GM19099 (cell line): Measurements from ENCODE around the gene SRCAP.
A peak's percentile ranks its signal among the peaks of the same experiment; 100 is the strongest.

Experiments used
- POLR2A ChIP-seq: IDR thresholded peaks from 3 replicates; pipeline ENCODE4 v1.6.1; 2011; ENCODE audit warnings: low read depth; ENCODE audit not compliant: insufficient read length; ENCODE audit errors: extremely low read depth

Gene SRCAP

DNA sequence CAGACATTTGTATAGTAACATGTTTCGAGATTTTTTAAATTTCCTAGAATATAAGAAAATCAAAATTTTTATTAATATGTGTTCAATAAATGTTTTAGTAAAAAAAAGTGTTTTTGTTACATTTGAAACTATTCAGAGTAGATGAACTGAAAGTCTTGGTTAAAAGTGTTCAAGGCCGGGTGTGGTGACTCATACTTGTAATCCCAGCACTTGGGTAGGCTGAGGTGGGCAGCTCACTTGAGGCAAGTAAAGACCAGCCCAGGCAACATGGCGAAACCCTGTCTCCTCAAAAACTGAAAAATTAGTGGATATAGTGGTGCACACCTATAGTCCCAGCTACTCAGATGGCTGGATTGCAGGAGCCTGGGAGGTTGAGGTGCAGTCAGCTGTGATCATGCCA lies 32.4 kb downstream of the SRCAP start:
- TF ChIP-seq POLR2A, result no peak

DNA sequence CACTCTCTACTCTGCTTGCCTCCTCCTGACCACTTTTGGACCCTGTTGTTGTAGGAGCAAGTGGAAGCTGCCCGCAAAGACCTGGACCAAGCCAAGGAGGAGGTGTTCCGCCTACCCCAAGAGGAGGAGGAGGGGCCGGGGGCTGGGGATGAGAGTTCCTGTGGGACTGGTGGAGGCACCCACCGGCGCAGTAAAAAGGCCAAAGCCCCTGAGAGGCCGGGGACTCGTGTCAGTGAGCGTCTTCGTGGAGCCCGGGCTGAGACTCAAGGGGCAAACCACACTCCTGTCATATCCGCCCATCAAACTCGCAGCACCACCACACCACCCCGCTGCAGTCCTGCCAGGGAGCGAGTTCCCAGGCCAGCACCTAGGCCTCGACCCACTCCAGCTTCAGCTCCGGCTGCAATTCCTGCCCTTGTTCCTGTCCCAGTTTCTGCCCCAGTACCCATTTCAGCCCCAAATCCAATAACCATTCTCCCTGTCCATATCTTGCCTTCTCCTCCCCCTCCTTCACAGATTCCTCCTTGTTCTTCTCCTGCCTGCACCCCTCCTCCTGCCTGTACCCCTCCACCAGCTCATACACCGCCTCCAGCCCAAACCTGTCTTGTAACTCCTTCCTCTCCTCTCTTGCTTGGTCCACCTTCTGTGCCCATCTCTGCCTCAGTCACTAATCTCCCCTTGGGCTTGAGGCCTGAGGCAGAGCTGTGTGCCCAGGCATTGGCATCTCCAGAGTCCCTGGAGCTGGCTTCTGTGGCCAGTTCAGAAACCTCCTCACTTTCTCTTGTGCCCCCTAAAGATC lies 38.2 kb downstream of the SRCAP start:
- no peak for TF ChIP-seq POLR2A

DNA sequence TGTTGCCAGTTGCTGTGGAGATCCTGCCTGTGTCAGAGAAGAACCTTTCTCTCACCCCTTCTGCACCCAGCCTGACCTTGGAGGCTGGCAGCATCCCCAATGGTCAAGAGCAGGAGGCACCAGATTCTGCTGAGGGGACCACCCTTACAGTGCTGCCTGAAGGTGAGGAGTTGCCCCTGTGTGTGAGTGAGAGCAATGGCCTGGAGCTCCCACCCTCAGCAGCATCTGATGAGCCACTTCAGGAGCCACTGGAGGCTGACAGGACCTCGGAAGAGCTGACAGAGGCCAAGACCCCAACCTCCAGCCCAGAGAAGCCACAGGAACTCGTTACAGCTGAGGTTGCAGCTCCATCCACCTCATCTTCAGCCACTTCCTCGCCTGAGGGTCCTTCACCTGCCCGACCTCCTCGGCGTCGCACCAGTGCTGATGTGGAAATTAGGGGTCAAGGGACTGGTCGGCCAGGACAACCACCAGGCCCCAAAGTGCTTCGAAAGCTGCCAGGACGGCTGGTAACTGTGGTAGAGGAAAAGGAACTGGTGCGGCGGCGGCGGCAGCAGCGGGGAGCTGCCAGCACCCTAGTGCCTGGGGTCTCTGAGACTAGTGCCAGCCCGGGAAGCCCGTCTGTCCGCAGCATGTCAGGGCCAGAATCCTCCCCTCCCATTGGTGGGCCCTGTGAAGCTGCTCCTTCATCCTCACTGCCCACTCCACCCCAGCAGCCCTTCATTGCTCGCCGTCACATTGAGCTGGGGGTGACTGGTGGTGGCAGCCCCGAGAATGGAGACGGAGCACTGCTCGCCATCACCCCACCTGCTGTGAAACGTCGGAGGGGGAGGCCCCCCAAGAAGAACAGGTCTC lies 39.0 kb downstream of the SRCAP start:
- TF ChIP-seq POLR2A, result no peak

DNA sequence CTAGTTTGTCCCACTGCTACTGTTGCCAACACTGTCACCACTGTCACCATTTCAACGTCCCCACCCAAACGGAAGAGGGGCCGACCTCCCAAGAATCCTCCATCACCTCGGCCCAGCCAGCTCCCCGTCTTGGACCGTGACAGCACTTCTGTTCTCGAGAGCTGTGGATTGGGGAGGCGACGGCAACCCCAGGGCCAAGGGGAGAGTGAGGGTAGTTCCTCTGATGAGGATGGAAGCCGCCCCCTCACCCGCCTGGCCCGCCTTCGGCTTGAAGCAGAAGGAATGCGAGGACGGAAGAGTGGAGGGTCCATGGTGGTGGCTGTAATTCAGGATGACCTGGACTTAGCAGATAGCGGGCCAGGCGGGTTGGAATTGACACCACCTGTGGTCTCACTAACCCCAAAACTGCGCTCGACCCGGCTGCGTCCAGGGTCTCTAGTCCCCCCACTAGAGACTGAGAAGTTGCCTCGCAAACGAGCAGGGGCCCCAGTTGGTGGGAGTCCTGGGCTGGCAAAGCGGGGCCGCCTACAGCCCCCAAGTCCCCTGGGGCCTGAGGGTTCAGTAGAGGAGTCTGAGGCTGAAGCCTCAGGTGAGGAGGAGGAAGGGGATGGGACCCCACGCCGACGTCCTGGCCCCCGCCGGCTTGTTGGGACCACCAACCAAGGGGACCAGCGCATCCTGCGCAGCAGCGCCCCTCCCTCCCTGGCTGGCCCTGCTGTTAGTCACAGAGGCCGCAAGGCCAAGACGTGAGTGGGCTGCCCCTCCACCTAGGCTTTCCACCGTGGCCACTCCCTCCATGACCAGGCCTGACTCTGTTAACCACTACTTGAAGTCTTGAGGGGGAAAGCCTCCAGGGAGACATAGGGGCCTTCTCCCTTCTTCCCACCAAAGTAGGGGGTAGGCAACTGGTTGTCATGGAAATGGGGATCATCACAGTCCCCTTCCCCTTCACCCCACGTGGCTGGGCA lies 40.3 kb downstream of the SRCAP start:
- no peak for TF ChIP-seq POLR2A

DNA sequence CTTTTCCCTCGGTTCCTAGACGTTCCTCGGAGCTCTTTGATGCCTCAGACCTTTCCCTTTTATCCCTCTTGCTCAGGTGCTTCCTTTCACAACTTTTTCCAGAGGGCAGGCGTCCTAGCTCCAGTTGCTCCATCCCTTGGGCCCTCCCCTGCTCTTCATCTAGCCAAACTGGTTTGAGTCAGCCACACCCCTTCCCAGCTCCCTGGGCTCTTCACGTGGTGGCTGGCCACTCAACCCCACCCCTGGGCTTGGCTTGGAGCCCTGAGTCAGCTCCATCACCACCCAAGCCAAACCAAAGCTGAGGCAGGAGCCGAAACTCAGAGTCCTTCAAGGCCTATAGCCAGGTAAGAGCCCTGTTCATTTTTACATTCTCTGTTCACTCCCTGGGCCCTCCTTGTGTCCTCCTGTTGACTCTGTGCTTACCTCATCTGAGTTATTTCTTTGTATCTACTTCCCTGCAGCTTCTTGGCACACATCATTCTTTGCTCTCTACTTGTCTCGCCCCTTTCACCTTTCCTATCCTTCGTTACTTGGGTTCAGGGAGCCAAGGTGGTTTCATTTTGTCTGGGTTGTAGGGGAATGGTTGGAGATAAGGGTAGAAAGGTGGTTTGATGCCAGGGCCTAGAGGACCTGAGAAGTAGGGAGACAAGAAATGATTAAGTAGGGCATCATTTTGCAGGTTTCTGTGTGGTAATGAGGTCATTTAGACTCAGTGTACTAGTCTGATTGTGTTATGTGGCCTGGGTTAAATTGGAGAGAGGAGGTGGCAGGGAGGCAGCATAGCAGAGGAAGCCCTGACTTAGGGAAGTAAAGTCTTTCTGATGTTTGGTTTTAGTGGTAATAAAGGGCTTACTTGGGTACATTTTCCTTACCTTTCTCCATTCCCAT lies 41.6 kb downstream of the SRCAP start:
- no peak for TF ChIP-seq POLR2A

DNA sequence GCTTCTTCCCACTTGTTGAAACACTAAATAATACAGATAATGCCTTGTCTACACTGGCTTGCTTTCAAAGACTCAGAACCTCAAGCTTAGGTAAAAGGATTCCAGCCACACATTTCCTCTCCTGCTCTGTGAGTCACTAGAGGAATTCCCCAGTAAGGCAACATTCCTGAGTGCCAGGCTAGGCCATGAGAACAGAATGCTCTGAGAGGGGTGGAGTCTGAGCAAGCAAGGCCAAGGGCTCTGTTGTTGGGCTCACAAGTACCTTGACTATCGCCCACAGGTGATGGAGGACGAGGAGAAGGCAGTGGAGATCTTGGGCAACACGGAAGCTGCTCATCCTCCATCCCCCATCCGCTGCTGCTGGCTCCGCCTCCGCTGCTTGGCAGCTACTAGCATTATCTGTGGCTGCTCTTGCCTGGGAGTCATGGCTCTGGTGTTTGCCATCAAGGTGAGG lies 42.5 kb downstream of the SRCAP start:
- no peak for TF ChIP-seq POLR2A

DNA sequence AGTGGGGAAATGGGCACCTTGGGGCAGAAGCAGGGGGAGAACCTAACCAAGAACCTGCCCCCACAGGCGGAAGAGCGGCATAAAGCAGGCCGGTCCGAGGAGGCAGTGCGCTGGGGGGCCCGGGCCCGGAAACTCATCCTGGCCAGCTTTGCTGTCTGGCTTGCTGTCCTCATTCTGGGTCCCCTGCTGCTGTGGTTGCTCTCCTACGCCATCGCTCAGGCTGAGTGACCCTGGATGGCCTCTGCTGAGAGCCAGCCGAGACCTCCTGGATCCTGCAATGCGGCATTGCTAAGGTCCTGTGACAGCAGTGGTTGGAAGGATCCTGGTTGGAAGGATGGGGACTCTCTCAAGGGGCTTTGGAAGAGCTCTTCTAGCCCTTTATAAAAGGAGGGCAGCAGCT lies 44.7 kb downstream of the SRCAP start:
- TF ChIP-seq POLR2A, result no peak

DNA sequence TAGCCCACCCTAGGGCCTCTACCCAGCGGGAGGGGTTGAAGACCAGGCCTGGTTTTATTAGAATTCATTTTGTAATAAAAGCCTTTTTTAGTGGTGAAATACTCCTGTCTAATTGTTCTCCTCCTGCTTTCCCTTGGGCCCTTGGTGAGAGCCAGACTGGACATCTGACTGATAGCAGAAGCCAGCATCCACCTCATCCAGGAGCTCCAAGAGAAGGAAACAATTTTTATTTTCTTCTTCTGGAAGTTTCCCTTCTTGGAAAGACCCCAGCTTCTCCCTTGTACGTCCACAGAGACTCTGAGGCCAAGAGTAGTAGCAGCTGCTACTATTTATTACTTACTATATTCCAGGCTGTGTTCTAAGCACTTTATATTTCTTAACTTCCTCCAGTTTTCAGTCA lies 45.2 kb downstream of the SRCAP start:
- TF ChIP-seq POLR2A, result no peak

DNA sequence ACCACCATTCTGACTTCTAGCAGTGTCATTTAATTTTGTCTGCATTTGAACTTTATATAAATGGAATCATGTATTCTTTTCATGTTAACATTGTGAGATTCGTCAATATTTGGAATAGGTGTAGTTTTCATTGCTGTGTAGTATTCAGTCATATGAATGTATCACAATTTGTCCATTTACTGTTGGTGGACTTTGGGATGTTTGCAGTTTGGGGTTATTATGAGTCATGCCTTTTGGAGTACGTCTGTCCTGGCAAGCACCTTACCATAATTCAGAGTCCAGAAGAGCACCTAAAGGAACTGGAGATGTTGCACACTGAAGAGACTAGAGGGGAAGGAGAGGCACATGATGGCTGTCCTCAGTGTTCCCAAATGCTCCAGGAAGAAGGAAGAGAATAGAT lies 46.1 kb downstream of the SRCAP start:
- no peak for TF ChIP-seq POLR2A

DNA sequence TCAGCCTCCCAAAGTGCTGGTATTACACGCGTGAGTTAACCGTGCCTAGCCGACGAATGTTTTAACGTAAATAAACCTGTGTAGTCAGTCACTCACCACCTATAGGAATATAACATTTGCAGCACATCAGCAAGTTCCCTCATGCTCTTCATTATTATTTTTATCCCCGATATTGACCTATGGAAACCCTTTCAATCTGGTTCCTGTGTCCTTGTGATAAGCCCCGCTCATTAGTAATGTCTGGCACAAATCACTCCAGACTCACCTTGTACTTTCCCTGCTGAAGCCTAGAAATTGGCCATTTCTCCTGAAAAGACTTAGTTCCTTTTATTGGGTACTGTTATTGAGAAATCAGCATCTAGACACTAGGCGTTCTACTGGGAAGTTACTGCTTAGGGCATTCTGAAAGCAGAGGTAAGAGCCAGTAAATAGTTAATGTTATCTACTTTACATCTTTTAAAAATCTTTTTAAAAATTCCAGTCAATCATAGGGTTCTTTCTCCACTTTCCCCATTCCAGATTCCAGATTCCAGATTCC lies 47.7 kb downstream of the SRCAP start:
- no peak for TF ChIP-seq POLR2A

DNA sequence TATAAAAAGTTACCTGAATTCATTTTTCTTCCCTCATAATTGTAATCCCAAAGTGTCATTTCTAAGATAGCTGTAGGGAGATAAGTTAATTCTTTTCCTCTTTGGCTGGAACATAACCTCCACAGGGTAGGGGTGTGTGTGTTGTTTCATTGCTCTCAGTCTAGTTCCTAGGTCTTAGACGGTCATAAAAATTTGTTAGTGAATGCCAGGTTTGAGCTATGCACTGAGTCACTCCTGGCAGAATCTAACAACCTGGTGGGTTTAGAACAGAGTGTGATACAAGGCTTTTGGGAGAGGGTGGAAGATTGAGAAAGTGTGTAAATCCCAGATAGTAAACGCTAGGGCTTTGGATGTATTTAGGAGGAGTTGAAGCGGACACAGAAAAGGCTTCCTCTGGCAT lies 48.4 kb downstream of the SRCAP start:
- TF ChIP-seq POLR2A, result no peak

DNA sequence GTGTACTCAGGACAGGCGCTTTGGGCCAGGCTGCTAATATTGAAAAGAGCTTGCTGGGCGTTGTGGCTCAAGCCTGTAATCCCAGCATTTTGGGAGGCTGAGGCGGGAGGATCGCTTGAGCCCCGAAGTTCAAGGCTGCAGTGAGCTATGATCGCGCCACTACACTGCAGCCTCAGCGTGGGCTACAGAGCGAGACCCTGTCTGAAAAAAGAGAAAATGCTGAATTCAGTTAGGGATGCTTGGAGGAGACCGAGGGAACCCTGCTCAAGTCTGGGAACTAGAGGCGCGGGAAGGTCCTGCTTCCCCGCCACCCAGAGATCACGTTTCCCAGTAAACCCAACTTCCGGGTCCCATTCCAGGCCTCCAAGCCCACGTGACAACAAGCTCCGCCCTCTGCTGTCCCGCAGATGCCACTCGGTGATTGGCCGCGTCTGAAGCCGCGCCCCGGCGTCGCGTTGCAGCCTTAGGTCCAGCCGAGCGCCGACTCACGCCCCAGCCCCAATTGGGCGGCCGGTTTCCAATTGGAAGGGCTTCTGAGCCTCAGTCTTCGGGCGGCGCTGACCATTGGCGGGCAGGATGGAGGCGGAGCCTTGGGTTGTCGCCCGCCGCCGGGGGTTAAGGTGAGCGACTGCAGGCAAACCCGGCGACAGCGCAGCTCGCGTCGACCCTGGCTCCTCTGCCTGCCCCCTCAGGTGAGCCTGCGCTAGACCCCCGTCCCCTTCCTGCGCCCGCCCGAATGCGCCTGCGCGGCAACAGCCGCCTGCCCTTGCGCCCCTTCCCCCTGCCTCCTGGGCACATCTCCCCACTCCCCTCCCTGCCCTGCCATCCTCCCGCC lies 49.0 kb downstream of the SRCAP start, which contains the start of gene PHKG2:
TSS of gene PHKG2 (plus strand) at position 627 of the 835 bp plus-strand sequence. CDS start 396 bp downstream, outside the sequence.
- TF ChIP-seq POLR2A, result peak; percentile 91
